DOHH2 (cell line): ENCODE data around the gene WDR75.

Experiments used
- EZH2phosphoT487 ChIP-seq: fragments of 200-600 bp; sonication (generic); IDR thresholded peaks from 2 replicates; pipeline ENCODE4 v1.6.1; 2017; ENCODE audit warnings: borderline replicate concordance, mild to moderate bottlenecking, antibody characterized with exemption, low read length, moderate library complexity, mixed read lengths
- TF ChIP-seq, protein P1 (sequence below): fragments of 200-600 bp; sonication (generic); IDR thresholded peaks from one replicate; pipeline ENCODE4 v1.5.1; 2014; ENCODE audit warnings: antibody characterized with exemption, mild to moderate bottlenecking, low read depth, low read length; ENCODE audit not compliant: poor library complexity, severe bottlenecking

GRCh38 chr2:189407281-189408209, 33.7 kb upstream of the WDR75 start:
- TF ChIP-seq, protein P1, sequence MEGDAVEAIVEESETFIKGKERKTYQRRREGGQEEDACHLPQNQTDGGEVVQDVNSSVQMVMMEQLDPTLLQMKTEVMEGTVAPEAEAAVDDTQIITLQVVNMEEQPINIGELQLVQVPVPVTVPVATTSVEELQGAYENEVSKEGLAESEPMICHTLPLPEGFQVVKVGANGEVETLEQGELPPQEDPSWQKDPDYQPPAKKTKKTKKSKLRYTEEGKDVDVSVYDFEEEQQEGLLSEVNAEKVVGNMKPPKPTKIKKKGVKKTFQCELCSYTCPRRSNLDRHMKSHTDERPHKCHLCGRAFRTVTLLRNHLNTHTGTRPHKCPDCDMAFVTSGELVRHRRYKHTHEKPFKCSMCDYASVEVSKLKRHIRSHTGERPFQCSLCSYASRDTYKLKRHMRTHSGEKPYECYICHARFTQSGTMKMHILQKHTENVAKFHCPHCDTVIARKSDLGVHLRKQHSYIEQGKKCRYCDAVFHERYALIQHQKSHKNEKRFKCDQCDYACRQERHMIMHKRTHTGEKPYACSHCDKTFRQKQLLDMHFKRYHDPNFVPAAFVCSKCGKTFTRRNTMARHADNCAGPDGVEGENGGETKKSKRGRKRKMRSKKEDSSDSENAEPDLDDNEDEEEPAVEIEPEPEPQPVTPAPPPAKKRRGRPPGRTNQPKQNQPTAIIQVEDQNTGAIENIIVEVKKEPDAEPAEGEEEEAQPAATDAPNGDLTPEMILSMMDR, result no peak
- TF ChIP-seq EZH2phosphoT487, result no peak
